SU-DHL-6 (cell line): Measurements from ENCODE around the gene NUBPL.

Experiments used
- EZH2phosphoT487 ChIP-seq: fragments of 200-600 bp; sonication (generic), shearing (Covaris generic); conservative IDR thresholded peaks from 2 replicates; pipeline ENCODE4 v1.6.1; 2018; ENCODE audit warnings: mild to moderate bottlenecking, antibody characterized with exemption, low read length, moderate library complexity, mixed read lengths
- TF ChIP-seq, protein P1 (sequence below): fragments of 200-600 bp; sonication (generic); IDR thresholded peaks from one replicate; pipeline ENCODE4 v1.5.1; 2017; ENCODE audit warnings: antibody characterized with exemption, mild to moderate bottlenecking, low read length, moderate library complexity; ENCODE audit not compliant: insufficient read depth, poor library complexity, severe bottlenecking

DNA sequence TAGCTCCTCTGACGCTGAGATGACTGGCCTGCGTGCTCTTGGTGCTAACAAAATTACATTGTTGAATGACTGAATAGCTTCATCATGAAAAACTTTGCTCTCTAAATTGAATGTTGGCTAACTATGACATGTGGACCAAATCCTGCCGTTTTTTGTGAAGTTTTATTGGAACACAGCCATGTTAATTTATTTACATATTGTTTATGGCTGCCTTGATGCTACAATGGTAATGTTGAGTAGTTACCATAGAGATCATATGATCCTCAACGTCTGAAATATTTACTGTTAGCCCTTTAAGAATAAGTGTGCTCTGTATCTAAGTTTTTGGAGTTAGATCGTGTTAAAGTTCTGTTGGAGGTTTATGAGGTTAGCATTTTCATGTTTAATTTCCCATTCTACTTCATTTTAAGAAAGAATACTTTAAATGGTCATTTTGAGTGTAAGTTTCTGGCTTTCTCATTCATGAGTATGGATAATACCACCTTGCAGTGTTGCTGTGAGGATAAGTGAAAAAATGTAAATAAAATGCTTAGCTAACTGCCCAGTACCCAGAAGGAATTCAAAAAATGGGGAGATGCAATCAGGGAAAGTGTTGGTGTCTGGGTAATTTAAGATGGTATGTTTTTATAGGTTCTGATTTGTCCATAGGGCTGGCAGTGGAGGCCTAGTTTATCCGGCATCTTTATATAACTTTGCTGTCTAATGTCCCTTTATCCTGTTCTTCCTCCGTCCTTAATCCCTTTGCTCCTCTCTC lies 35.3 kb downstream of the NUBPL start:
- TF ChIP-seq, protein P1, sequence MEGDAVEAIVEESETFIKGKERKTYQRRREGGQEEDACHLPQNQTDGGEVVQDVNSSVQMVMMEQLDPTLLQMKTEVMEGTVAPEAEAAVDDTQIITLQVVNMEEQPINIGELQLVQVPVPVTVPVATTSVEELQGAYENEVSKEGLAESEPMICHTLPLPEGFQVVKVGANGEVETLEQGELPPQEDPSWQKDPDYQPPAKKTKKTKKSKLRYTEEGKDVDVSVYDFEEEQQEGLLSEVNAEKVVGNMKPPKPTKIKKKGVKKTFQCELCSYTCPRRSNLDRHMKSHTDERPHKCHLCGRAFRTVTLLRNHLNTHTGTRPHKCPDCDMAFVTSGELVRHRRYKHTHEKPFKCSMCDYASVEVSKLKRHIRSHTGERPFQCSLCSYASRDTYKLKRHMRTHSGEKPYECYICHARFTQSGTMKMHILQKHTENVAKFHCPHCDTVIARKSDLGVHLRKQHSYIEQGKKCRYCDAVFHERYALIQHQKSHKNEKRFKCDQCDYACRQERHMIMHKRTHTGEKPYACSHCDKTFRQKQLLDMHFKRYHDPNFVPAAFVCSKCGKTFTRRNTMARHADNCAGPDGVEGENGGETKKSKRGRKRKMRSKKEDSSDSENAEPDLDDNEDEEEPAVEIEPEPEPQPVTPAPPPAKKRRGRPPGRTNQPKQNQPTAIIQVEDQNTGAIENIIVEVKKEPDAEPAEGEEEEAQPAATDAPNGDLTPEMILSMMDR, result no peak
- TF ChIP-seq EZH2phosphoT487, result no peak
